ENCODE measurements around the gene NCKAP5.

The NCKAP5 gene

DNA sequence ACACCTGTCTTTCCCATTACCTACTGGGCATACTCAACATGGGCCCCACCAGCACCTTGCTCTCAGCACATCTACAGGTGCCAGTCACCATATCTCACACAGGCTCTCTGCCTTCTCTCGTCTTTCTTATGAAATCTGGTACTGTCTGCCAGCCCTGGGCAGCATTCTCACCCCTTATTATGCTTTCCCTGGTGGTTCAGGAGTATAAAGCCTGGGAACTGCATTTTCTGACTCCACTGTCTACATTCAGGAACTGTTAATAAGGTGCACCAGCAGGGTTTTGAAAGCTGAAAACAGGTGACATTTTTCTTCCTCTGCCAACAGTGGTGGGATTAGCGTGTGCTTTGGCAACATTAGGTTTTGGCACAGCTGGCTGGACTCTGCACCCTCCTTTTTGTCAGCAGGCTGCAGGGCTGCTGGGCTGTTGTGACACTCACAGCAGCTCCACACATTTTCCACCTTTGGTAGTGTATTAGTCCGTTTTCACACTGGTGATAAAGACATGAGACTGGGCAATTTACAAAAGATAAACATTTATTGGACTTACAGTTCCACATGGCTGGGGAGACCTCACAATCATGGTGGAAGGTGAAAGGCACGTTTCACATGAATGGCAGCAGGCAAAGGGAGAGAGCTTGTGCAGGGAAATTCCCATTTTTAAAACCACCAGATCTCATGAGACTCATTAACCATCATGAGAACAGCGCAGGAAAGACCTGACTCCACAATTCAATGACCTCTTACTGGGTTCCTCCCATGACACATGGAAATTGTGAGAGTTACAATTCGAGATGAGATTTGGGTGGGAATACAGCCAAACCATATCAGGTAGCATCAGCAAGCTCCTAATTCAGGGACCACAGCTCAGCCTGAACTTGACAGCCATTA is 555.2 kb downstream of the NCKAP5 start:
- no peak overlapping the region for H3K4me3 ChIP-seq (ENCODE audit: low read length)
- no peak for DNase-seq (ENCODE audit: low read depth)
- TF ChIP-seq, protein P1, sequence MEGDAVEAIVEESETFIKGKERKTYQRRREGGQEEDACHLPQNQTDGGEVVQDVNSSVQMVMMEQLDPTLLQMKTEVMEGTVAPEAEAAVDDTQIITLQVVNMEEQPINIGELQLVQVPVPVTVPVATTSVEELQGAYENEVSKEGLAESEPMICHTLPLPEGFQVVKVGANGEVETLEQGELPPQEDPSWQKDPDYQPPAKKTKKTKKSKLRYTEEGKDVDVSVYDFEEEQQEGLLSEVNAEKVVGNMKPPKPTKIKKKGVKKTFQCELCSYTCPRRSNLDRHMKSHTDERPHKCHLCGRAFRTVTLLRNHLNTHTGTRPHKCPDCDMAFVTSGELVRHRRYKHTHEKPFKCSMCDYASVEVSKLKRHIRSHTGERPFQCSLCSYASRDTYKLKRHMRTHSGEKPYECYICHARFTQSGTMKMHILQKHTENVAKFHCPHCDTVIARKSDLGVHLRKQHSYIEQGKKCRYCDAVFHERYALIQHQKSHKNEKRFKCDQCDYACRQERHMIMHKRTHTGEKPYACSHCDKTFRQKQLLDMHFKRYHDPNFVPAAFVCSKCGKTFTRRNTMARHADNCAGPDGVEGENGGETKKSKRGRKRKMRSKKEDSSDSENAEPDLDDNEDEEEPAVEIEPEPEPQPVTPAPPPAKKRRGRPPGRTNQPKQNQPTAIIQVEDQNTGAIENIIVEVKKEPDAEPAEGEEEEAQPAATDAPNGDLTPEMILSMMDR (IDR thresholded peaks at IDR 0.05; ENCODE audit: insufficient read depth, low read depth, low read length, missing control alignments) = no peak

DNA sequence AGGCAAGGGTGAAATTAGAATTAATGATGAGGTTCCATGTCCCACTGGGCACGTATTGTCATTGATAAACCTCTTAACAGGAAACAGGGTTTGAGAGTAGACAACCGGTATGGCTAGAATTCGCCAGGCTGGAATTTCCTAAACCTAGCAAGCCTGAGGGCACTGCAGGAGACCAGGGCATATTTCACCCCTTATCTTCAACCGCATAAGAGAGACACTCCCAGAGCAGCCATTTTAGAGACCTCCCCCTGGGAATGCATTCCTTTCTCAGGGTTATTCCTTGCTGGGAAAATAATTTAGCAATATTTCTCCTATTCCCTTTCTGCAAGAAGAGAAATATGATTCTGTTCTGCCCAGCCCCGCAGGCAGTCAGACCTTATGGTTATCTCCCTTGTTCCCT is 563.6 kb downstream of the NCKAP5 start:
- no peak for DNase-seq (ENCODE audit: low read depth)
- H3K4me3 ChIP-seq (ENCODE audit: low read length) = no peak overlapping the region
- TF ChIP-seq, protein P1 (IDR thresholded peaks at IDR 0.05; ENCODE audit: insufficient read depth, low read depth, low read length, missing control alignments) = no peak

DNA sequence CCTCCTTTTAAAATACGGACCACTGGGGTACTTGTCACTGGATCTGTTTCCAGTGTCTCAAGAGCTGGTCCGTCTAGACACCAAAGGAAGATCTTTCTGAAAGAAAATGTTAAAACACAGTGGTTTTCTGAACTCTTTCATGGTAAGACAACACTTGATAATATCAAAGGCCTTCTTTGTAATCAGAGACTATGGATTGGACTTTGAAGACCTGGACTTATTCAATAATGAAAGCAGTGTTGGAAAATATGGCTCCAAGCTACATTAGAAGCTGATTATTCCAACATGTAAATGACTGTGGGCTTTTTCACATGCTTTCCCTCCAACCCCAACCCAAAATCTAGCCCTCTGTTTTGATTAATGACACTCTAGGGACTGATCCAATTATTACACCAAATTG is 568.8 kb downstream of the NCKAP5 start:
- TF ChIP-seq, protein P1 (IDR thresholded peaks at IDR 0.05; ENCODE audit: insufficient read depth, low read depth, low read length, missing control alignments) = no peak
- no peak overlapping the region for H3K4me3 ChIP-seq (ENCODE audit: low read length)
- no peak for DNase-seq (ENCODE audit: low read depth)

GRCh38 chr2:132998221-132998620 is 570.0 kb downstream of the NCKAP5 start:
- TF ChIP-seq, protein P1 (IDR thresholded peaks at IDR 0.05; ENCODE audit: insufficient read depth, low read depth, low read length, missing control alignments) = no peak
- H3K4me3 ChIP-seq (ENCODE audit: low read length) = no peak overlapping the region
- no peak for DNase-seq (ENCODE audit: low read depth)

GRCh38 chr2:132991471-132992045 is 576.7 kb downstream of the NCKAP5 start:
- TF ChIP-seq, protein P1 (IDR thresholded peaks at IDR 0.05; ENCODE audit: insufficient read depth, low read depth, low read length, missing control alignments) = no peak
- H3K4me3 ChIP-seq (ENCODE audit: low read length) = no peak overlapping the region
- DNase-seq (ENCODE audit: low read depth) = no peak

DNA sequence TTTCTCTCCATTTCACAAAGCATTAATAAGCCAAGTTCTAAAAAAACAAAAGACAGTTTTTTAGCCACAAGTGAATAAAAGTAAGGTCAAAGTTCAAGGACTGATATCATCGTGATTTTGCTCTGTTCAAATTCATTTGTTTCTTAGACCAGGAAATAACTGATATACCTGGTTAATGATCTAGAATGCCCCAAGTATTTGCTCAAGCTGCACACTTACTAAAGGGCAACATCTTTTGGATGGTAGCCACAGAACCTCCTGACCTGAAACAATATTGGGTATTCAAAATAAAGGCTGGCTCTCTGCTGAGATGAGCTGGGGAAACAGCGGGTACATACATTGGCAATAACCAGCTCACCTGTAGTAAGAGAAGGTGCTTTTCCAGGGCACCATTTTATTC is 583.5 kb downstream of the NCKAP5 start:
- TF ChIP-seq, protein P1 (IDR thresholded peaks at IDR 0.05; ENCODE audit: insufficient read depth, low read depth, low read length, missing control alignments) = no peak
- no peak for DNase-seq (ENCODE audit: low read depth)
- H3K4me3 ChIP-seq (ENCODE audit: low read length) = no peak overlapping the region
